GM19452 (cell line): ENCODE measurements around the gene LHX1.

Source experiments
- ATAC-seq: cut with Tn5 transposase; IDR thresholded peaks from one replicate; pipeline ENCODE4 v1.9.1; 2021; ENCODE audit not compliant: unreplicated experiment

LHX1 gene

DNA sequence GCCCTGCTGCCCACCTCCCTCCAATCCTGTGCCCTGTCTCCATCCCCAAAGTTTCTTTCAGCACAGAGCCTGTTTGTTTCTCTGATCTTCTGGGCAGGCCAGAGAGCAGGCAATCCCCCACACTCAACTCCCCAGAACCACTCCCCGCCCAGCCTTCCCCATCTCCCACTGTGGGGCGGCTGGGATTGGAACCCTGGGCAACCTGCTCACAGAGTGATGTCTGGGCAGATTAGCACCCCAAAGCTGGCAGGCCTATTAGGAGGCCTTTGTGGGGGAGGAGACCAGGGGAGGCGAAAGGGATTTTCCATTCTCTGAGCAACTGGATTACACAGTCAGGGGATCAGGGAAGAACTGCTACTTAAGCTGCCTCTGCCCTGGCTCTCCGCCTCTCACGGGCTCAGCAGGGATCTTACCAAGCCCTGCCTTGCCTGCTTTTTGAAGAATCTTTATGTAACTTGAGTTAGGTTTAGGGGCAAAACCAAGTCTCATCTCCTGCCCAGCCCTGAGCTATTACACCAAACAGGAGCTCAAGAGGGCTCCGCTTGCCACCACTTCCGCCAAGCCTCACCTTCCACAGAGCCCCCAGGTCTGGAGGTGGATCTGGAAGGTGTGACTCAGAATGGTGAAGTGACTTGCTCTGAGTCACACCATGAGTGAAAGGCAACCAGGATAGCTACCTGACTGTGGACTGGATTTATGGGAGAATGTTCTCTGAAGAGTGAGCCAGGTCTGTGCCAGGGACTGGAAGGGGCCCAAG, 16.0 kb upstream of the LHX1 start:
- no peak for ATAC-seq

DNA sequence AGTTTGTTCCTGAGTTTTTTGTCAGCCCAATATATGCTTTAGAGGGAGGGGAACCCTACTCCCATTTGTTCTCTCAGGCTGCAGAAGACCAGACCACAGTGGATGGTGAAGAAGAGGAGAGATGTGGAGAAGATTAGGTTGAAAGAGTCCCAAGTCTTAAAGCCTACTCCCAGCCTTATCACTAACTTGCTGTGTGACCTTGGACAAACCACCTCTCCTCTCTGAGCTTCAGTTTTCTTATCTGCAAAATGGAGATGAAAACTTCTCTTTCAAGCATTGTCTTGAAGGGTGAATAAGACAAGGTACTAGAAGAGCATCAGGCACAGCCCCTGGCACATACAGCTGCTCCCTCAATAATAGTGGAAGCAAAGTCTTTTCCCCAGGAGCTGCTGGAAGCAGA, 15.1 kb upstream of the LHX1 start:
- ATAC-seq: no peak

DNA sequence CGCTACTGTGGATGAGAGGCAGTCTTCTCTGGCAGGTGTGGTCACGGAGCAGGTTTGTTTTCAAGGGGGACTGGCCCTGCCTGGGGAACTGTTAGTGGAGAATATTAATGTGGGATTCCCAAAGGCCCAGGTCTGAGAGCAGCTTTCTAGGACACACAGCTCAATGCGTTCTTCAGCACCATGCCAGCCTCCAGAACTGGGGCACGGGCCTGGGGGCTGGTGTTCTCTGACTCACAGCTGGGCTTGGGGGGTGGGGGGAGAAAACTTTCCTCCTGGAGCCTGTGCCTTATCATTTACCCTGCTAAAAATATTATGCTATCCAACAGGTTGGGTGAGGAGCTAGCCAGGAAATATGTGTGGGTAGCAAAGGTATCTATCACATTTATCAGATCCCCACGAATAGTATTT, 13.5 kb upstream of the LHX1 start:
- no peak for ATAC-seq

DNA sequence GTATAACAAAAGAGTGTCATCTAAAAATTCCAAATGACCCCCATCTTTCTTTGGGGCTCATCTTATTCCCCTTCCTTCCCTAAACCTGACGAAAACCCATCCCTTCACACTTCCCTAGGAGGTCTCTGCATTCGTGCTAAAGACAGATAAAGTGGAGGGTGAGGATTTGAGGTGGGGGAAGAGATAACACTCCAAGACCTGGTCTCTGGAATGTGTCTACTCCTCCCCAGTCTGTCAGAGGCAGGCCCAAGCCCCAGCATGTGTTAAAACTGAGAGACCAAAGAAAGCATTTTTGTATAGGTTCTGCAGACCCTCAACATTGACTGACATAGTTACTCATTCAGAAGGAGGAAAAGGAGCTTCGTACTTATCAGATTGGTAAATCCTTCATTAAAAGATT, 11.0 kb upstream of the LHX1 start:
- ATAC-seq: no peak

DNA sequence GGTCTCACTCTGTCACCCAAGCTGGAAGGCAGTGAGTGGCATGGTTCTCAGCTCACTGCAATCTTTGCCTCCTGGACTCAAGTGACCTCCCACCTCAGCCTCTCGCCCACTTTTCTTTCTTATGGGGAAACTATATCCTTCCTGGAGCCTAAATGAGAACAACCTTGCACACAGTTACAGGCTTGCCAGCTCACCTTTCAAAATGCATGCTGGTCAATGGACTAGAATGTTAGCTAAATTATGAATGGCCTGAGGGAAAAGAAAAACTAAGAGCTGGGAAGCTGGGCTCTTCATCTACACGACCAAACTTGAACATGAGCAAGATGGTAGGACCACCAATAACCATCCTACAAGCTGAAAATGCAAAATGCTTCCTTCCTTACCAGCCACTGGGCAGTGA, 10.6 kb upstream of the LHX1 start:
- ATAC-seq: no peak

DNA sequence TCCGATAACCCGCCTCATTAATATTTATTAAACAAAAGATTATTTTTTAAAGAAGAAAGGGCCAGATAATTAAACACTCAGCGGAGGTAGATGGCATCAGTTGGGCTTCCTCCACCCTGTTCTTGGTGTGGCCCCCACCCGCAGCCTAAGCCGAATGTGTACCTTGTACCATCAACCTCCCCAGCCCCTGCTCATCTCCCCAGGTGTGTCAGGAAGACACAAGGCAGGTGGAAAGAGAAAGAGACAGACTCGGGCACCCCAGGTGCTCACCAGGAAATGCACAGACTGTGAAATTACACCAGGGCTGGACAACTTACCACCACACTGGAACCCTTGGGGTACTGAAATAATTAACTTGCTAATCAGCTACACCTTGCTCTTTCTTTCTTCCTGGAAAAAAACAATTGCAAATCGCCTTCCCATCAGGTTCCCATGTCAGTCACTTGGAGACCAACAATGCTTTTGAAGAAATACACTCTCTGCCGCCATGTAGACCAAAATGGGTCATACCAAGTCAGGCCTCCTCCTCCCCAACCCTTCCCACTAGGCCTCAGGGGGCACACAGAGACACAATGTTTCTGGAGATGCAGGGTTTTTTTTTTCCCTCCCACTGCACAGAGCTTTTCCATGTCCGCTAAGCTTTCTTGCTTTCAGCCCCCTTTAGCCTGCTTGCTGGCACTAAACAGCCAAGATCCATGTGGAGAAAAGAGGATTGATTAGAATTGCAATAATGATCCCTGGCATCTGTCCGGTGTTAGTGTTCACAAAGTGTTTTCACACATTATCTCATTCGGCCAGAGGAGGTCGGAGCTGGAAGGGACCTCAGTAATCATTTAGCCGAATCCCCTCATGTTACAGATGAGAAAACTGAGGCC, 8.6 kb upstream of the LHX1 start:
- ATAC-seq: no peak

DNA sequence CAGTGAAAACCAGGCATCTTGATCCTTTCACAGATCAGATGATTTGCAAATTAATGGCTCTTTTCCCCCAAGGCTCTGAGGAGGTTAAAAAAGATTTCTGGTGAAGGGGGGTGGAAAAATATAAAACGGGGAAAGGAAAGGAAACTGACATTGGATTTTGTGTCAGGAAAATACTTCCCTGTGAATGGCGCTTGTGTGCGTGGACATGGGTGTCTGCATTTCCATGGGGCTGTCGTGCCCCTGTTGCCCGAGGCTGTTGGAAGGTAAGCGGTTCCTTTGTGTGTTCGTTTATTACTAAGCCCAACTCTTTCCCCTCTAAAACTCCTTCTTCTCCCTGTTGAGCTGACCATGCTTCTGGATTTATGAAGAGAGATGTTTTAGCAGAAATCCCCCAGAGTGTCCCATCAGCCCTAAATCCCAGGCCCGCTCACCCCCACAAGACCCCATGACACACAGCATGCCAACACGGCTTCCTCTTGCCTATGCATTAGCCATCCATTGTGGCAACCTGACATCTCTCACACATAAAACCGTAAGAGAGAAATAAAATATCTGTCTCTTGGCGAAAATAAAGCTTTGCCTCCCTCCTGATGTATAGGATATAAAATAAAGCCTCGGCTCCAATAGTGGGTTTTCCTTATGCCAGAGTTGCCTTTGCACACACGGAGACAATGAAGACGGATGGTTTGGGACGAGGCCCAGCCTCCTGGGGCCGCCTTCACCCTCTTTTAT, 7.3 kb upstream of the LHX1 start:
- no peak for ATAC-seq

DNA sequence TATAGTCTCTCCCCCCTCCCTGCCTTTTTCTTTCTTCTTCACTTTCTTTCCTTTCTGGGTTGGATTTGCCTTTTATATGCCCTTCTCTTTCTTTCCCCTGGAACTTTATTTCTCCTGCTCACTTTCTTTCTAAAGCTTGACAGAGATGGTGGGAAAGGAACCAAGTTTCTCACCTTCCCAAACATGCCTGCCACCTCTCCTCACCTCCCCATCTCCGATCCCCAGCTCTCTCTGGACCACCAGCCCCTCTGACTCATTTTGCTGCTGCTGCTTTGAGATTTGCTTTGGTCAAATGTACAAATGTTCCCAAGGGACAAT, 6.7 kb upstream of the LHX1 start:
- no peak for ATAC-seq

DNA sequence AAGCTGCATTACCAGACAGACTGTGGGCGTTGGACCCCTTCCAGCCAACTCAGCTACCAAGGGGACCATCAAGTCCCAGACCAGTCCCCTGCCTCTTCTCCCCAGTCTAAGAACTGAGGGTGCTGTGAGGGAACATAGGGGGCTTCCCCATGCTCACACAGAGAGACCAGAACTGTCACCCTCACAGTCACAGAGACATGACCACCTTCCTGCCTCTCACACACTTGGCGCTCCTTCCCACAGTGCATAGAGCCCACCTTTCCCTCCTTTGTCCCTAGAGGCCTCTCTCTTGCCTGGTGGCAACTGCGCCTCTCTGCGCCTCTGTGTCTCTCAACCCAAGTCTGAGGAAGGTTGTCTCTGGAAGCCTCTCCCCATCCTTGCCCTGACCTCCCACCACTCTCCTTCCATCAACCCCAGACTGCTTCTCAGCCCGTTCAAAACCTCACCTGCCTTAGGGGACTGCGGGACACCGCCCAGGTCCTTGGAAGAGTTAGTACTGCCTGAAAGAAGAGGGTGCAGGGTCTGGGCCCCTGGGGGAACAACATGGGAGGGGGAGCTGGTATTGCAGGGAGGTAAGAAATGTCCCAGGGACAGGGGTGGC, 6.1 kb upstream of the LHX1 start:
- no peak for ATAC-seq

DNA sequence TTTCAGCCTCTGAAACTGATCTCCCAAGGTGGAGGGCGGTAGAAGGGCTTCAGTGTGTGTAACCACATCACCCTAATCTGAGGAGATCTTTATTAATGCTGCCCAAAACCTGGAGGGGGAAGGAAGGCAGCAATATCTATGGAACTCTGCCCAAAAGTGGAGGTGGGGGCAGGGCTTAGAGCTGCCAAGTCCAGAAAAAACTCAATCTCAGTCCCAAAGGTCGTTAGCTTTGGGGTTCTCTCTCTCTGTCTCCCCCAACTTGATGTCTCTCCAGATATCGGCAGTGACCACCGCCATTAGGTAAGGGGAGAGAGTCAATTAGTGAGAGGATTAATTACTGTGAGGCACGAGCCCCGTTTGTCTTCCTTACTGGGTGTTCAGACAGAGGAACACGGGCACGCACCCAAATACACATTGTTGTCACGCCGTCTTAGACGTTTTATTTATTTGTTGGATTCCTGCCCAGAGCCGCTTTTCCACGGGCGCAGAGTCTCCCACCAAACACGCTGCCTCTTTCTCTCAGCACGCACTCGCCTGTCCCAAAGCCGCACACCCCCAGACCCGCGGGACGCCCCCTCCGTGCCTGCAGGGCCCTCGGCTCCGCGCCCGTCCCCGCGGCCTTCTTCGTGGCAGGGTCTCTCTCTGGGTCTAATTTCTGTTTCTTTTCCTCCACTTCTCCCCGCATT, 5.4 kb upstream of the LHX1 start:
- ATAC-seq: no peak

DNA sequence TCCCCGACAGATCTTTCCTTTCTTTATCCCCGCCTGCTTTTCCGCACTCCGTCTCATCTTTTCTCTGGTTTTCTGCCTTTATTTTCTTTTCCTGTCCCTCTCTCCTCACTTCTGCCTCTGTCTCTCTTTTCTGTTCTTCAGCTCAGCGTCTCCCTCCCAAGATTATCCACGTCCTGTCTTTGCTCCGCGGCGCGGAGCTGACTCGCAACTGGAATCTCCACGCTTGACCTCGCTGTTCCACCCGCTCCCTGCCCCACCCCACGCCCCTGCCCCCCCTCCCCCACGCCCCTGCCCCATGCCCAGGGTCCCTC, 4.9 kb upstream of the LHX1 start:
- no peak for ATAC-seq

DNA sequence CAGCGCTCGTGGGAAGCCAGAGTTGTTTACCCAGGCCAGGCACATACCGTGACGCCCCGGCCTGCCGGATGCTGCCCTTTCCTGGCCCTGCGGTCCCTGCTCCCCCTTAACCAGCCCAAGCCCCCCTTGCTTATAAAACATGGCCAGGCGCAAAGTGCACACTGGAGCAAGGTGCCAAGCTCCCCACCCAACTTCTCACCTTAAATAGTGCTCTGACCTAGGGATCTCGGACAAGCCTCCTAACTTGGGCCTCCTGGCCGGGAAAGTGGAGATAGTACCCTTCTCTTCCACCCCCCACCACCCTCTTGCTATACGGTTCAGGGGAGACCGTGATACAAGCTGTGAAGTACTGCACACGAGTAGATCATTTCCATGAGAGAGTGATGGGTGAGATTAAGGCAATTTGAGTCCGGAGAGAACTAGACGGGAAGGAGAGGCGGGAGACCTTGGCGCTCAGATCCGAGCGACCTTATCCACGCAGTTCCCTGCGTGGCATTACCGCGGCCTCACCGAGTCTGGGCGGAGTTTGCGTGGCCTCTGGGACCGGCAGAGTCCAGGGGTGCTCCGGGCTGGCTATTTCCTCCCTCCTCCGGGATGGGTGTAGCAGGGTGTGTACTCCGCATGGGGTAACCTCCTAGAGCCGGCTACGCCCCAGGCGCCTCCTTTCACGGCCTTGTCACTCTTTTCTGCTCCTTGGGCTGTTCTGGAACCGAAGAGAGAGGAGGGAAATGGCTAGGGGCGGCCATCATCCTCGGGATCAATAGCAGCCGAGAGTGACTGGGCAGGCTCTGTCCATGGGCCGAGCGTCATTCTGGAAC, 4.4 kb upstream of the LHX1 start:
- ATAC-seq: no peak

DNA sequence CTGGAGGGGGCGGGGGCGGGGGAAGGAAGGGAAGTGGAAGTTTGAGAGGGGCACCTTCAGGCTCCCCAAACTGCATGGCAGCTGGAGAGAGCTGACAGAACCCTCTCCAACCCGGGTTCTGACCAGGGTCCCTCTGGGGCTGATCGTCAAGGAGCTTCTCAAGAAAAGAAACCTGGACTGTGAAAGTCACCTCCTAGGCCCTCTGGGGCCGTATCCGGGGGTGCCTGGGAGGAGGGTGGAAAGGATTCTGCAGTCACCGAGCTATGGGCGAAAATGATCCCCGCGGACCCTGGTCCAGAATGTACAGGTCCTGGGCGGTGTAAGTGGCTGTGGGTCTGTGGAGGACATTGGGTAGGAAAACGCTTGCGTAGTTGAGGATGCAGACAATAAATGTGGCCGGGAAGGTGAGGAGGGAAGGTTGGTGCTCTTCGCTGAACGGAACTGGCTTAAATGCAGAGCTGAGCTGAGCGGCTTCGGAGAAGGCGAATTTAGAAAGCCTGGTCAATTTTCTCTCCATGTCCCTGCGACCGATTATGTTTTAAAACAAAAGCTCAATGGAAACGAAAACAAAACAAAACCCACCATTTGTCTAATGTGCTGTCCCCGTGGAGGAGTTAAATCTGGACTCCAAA, 3.6 kb upstream of the LHX1 start:
- no peak for ATAC-seq

DNA sequence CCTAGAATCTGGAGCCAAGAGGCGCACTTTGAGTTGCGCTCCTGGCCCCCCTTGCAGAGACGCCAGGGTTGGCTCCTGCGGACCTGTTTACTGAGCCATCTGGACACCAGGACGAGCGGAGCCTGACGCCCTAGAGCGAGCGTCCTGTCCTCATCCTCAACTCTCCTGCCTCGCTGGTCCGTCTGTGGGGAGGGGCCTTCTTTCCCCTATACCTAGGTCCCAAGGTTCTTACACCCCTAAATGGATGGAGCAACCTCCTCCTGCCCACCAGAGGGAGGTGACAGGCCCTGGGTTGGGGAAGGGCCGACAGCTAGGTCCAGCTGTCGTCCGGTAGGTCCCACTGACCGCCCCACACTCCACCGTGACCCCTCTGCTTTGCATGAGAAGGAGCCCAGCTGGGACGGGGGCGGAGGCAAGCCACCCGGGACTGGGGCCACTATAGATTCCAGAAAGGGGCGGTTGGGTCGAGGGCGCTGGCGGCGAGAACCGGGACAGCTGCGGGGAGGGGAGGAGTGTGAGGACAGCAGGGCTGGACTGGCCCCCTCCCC, 3.1 kb upstream of the LHX1 start:
- no peak for ATAC-seq

DNA sequence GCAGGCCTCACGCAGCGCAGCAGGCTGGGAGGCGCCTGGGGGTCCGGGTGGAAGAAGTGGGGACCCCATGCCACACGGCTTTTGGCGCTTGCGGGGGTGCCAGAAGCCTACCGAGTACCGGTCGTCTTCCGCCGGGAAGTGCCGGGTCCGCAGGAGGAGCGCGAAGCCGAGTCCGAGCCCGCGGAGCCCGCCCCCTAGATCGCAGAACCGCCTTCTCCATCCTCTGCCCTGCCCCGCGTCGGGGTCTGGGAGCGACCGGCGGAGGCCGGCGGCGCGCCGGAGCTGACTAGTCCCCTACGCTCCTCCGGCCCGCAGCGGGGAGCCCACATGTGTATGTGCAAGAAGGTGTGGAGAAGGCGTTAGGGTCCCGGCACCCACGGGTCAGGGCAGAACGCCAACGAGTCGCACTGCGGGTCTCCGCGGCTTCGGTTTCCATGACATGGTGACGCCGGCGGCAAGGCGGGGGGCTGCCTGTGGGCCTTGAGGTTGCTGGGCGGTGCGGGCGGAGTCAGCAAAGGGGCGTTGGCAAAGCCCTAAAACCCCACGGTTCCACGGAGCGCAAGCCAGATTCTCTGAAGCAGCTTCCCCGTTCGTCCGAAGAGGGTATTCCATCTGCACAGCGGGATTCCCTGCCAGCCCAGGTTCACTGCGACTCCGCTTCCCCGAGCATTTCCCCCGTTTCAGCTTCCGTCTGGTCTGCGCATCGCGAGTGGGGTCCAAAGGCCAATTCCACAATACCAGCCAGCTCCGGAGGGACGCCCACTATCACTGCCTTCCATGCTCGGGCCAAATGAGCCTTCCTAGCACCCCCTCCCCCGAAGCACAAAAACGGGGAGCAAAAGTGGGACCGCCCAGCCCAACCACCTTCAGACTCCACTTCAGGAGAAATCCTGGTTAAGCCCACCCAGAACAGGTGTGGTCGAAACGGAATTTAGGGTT, 2.3 kb upstream of the LHX1 start:
- ATAC-seq: no peak

DNA sequence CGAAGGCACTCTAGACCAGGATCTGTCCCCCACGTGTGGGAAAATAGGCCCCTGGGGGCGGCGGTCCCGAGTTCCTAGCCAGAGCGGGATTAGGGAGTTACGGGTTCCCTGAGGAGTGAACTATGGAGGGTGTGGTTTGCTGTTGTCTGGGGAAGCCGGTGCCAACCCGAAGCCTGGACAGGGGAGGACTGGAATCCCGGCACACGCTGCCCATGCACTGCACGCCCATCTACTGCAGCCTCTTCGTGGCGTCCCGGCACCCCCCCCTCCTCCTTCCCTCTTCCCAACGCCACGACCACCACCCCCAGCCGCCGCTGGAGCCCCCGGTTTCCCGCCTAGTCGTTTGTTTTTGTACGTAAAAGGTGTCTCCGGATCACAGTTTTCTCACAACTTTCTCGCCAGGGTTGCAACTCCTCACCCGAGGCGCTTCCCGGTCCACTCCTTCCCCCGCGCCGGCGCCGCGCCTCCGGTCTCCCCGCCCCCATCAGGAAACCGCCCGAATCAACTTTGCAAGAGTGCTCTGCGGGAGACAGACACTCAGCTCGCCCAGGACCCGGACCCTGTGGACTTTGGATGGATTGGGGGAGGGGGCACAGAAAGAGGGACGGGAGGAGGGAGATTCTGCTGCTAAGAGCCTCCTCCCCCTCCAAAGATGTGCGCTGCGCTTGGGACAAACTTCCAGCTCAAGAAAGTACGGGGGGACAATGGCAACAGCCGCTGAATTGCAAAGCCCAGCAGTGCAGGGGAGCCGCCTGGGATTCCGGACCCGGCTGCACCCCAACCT, 1.4 kb upstream of the LHX1 start:
- no peak for ATAC-seq

DNA sequence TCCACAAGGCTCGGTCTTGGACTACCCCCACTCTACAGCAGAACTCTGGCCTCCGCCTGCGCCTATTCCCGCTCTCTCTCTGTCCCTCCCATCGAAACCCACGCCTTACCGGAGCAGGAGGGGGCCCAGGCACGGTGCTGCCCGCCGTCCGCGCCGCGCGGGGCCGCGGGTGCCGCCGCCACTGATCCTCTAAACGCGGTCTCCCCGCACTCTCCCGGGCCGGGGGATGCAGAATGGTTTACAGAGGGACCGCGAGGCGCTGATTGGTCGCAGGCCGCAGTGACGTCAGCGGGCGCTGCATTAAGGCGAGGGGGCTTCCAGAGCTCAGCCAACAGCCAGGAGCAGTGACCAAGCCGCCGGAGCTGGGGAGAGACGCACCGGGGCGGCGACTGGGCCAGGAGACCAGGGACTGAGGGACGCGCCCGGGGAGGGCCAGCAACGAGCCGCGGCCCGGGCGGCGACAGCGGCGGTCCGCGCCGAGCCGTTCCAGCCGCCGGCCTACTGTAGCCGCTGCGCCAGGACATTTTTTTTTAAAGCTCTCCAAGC, 747 bp upstream of the LHX1 start:
- no peak for ATAC-seq
